GM12891 (cell line): ENCODE data around the gene SLC12A9. TPM values are rescaled to one million over a fixed set of nuclear protein-coding genes. Genes with fewer than 3 reads are reported as not detected.
A peak's percentile ranks its signal among the peaks of the same experiment; 100 is the strongest.
"Not testable (repeated sequence)": the region's sequence is repeated elsewhere in the genome, so short reads cannot be mapped to it uniquely, and the experiment has no call there.

Source experiments
- DNase-seq: peaks from one replicate; pipeline ENCODE4 v3.0.0; 2011; ENCODE audit warnings: low spot score; ENCODE audit not compliant: insufficient read length
- FAIRE-seq: peaks from 2 replicates; lab custom pipeline; 2011; peaks lifted over from hg19 to GRCh38; lab: Jason Lieb, UNC
- PAX5 ChIP-seq: IDR thresholded peaks from 2 replicates; pipeline ENCODE4 v1.6.1; 2011; ENCODE audit warnings: low read length, moderate library complexity, mild to moderate bottlenecking; ENCODE audit not compliant: insufficient read depth, severe bottlenecking
- POLR2A ChIP-seq: IDR thresholded peaks from 2 replicates; pipeline ENCODE4 v1.6.1; 2011; ENCODE audit warnings: low read depth, low read length, control low read depth
- POLR2AphosphoS5 ChIP-seq: IDR thresholded peaks from 2 replicates; pipeline ENCODE4 v1.6.1; 2011; ENCODE audit warnings: low read depth, low read length, control low read depth
- POU2F2 ChIP-seq: IDR thresholded peaks from 2 replicates; pipeline ENCODE4 v1.6.1; 2011; ENCODE audit warnings: low read depth, mild to moderate bottlenecking, control low read depth, low read length, moderate library complexity
- SPI1 ChIP-seq: IDR thresholded peaks from 2 replicates; pipeline ENCODE4 v1.6.1; 2011; ENCODE audit warnings: low read depth, low read length, control low read depth
- TAF1 ChIP-seq: IDR thresholded peaks from 2 replicates; pipeline ENCODE4 v1.6.1; 2011; ENCODE audit warnings: low read depth, low read length, control low read depth
- polyA plus RNA-seq: library from polyadenylated mRNA; unstranded; fragments of >200 nt; gene quantifications from one replicate; pipeline ENCODE4 v1.2.1, GENCODE V29; 2012; ENCODE audit warnings: low read depth, missing spikeins, inconsistent platforms; ENCODE audit not compliant: missing spikeins

The SLC12A9 gene, protein sequence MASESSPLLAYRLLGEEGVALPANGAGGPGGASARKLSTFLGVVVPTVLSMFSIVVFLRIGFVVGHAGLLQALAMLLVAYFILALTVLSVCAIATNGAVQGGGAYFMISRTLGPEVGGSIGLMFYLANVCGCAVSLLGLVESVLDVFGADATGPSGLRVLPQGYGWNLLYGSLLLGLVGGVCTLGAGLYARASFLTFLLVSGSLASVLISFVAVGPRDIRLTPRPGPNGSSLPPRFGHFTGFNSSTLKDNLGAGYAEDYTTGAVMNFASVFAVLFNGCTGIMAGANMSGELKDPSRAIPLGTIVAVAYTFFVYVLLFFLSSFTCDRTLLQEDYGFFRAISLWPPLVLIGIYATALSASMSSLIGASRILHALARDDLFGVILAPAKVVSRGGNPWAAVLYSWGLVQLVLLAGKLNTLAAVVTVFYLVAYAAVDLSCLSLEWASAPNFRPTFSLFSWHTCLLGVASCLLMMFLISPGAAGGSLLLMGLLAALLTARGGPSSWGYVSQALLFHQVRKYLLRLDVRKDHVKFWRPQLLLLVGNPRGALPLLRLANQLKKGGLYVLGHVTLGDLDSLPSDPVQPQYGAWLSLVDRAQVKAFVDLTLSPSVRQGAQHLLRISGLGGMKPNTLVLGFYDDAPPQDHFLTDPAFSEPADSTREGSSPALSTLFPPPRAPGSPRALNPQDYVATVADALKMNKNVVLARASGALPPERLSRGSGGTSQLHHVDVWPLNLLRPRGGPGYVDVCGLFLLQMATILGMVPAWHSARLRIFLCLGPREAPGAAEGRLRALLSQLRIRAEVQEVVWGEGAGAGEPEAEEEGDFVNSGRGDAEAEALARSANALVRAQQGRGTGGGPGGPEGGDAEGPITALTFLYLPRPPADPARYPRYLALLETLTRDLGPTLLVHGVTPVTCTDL
- 8.9 TPM for polyA plus RNA-seq

DNA sequence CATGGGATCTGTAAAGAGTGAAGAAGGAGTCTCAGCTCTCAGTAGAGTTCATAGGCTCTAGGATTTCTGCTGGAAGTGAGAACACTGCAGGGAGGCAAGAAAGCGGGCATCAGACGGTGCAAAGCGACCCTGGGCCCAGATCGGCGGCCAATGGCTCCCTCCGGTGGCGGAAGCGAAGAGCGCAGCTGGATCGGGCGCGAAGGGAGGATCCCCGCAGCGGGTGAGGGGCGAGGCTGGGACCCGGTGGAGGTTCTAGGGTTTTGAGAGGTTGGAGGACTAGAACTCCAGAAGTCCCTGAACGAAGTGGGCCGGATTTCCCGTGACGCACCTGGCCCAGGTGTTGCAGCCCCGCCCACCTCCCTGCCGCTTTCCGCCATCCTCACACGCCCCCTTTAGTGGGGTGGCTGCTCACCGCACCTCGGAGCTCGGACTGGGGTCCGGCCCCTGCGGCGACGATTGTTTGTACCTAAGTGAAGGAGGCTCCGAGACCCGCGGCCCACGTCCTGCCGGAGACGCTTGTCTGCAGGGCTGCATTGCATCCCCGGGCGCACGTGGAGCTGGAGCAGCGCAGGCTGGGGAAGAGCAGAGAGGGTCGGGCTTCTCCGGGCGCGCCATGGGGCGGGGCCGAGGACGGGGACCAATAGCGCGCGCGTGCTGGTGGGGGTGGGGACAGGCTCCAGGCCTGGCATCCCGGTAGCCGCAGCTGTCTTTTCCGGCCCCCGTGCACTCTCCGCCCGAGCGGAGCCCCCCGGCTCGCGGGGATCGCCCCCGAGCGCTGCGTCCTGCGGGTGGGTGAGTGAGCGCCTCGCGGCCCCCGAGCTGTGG lies at the start of gene SLC12A9:
TSS of gene SLC12A9 (plus strand) at position 666 of the 825 bp plus-strand sequence. CDS start 1,485 bp downstream, outside the sequence.
- DNase-seq: peak; percentile 98
- peak; percentile 96 for FAIRE-seq
- TF ChIP-seq TAF1 (no peak), POLR2A (no peak), POLR2AphosphoS5 (no peak), POU2F2 (no peak), SPI1 (no peak), PAX5 (no peak)

- TF ChIP-seq SPI1 (no peak), TAF1 (0 out of 2 replicates have a peak, but pooled peaks have one; percentile 11)
- FAIRE-seq: no peak
- DNase-seq: no peak
These were observed 49.6 kb upstream of the SLC12A9 start for GRCh38 chr7:100802951-100803350.

DNA sequence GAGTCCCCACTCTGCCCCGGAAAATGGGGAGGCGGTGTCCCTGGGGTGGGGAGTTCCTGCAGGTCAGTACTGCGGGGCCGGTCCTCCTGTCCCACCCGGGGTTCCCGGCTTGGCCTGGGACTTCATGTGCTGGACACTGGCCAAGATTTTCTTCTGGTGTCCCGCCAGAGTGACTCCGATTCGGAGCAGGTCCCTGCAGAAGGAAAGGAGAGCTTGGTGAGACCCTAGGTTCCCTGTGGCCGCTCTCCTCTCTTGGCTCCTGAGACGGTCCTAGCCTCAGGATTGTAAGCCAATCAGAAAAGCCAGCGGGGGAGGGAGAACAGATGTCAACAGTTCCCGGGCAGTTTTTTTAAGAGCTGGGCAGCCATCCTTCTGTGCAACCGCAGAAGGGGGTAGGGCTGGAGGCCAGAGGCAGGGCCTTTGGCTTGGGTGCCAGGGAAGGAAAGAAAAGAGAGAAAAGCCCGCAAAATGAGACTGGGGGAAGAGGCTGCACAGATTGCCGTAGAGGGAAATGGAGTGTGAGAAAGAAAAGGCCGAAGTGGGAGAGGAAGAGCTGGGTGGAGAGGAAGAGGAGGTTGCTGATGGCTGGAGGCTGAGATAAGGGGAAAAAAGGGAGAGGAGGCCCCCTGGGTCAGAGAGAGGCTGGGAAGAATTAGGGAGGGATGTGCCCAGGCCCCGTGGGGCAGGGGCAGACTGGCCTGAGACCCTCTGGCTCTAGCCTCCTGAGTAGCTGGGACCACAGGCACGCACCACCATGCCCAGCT lies 48.9 kb upstream of the SLC12A9 start:
- no peak for TF ChIP-seq POU2F2
- TF ChIP-seq SPI1: no peak
- no peak; the same call in 1 of the 2 replicates for TF ChIP-seq POLR2AphosphoS5
- no peak for TF ChIP-seq PAX5
- TF ChIP-seq POLR2A: no peak
- 0 out of 2 replicates have a peak, but pooled peaks have one; percentile 4 for TF ChIP-seq TAF1
- peak; percentile 94 for DNase-seq
- FAIRE-seq: peak; percentile 81

- no peak for DNase-seq
- no peak for TF ChIP-seq TAF1
- TF ChIP-seq SPI1: no peak
- TF ChIP-seq POLR2A: no peak
- TF ChIP-seq PAX5: no peak
- TF ChIP-seq POU2F2: no peak
- no peak for FAIRE-seq
These were observed 47.7 kb upstream of the SLC12A9 start for GRCh38 chr7:100804681-100805431.

GRCh38 chr7:100806276-100806675 lies 46.2 kb upstream of the SLC12A9 start:
- DNase-seq: no peak
- no peak for TF ChIP-seq TAF1
- no peak for TF ChIP-seq PAX5
- no peak for TF ChIP-seq POLR2A
- TF ChIP-seq POU2F2: no peak
- no peak for TF ChIP-seq POLR2AphosphoS5
- TF ChIP-seq SPI1: no peak
- no peak for FAIRE-seq

- FAIRE-seq: not testable (repeated sequence)
These were observed 45.6 kb upstream of the SLC12A9 start for GRCh38 chr7:100806883-100807282.

GRCh38 chr7:100808354-100808875 lies 44.1 kb upstream of the SLC12A9 start:
- DNase-seq (no peak), FAIRE-seq (no peak)
- TF ChIP-seq PAX5 (no peak), POLR2AphosphoS5 (no peak), POU2F2 (no peak), TAF1 (no peak), SPI1 (no peak), POLR2A (no peak)

More at GRCh38 chr7:100806883-100807282, 45.6 kb upstream of the SLC12A9 start:
- not testable (repeated sequence) for DNase-seq

DNA sequence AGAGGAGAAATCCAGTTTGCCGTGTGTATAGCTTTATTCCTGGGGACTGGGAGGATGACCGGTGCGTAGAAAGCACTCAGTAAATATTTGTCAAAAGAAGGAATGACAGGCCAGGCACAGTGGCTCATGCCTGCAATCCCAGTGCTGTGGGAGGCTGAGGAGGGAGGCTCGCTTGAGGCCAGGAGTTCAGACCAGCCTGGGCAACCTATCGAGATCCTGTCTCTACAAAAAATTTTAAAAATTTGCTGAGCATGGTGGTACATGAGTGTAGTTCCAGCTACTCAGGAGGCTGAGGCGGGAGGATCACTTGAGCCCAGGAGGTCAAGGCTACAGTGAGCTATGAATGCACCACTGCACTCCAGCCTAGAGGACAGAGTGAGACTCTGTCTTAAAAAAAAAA lies 41.0 kb upstream of the SLC12A9 start:
- no peak for TF ChIP-seq PAX5
- no peak for TF ChIP-seq TAF1
- TF ChIP-seq POU2F2: no peak
- TF ChIP-seq POLR2AphosphoS5: no peak
- TF ChIP-seq POLR2A: no peak
- no peak for TF ChIP-seq SPI1
- DNase-seq (no peak), FAIRE-seq (no peak)

- FAIRE-seq: no peak
- no peak for TF ChIP-seq POU2F2
- no peak for TF ChIP-seq POLR2A
- TF ChIP-seq PAX5: no peak
- no peak for TF ChIP-seq POLR2AphosphoS5
- no peak for TF ChIP-seq TAF1
- no peak for TF ChIP-seq SPI1
- no peak for DNase-seq
These were observed 39.8 kb upstream of the SLC12A9 start for GRCh38 chr7:100812729-100813128.

- DNase-seq, FAIRE-seq: not testable (repeated sequence)
These were observed 36.0 kb upstream of the SLC12A9 start for GRCh38 chr7:100816515-100816914.
